C4-2B (cell line): Measurements from ENCODE around the gene FAM110A.

Experiments used
- CTCF ChIP-seq: fragments of 450-650 bp; conservative IDR thresholded peaks from 2 replicates; pipeline ENCODE4 v1.5.1; 2017; ENCODE audit warnings: mild to moderate bottlenecking
- ZFX ChIP-seq: fragments of 450-650 bp; IDR thresholded peaks from 2 replicates; pipeline ENCODE4 v1.6.1; 2017

DNA sequence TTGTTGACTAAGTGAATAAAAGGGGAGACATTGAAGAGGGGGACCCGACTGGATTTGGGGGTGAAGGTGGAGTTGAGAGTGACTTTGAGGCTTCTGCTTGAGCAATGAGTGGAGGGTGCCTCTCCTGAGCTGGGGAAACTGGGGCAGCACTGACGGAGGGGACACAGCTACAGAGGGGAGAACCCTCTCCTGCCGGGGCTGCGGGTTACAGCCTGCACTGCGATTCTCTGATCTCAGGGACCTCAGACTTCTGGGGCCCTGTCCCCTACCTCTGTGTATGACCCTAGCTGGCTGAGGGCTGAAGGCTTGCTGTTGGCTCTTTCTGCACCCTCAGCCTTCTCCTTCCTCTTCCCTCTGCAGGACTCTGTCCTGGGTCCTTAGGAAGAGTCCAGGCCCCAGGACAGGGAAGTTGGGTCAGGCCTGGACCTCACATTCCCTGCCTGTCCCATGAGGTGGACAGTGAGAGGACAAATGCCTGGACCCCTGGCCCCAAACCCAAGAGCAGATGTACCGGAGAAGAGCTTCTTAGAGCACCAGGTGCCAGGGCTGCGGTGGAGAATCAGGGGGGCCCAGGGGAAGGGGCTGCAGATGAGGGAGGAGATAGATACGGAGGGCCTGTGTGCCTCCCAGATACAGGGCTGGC, 13.7 kb upstream of the FAM110A start:
- TF ChIP-seq CTCF (no peak), ZFX (no peak)
